Activated naive CD8-positive, alpha-beta T cell treated with anti-CD3 and anti-CD28 coated beads for 36 hours (primary cell): ENCODE measurements around the gene VDAC2. TPM values are rescaled to one million over a fixed set of nuclear protein-coding genes. Genes with fewer than 3 reads are reported as not detected.
"Not testable (repeated sequence)": the region's sequence is repeated elsewhere in the genome, so short reads cannot be mapped to it uniquely, and the experiment has no call there.

ENCODE experiments used
- DNase-seq: peaks from one replicate; pipeline ENCODE4 v3.0.0; 2021
- H3K27ac Mint-ChIP-seq: one replicate; pipeline ENCODE4 v1.8.0; 2022; ENCODE audit warnings: mild to moderate bottlenecking, moderate library complexity, mixed read lengths
- H3K27me3 Mint-ChIP-seq: one replicate; pipeline ENCODE4 v1.8.0; 2022; ENCODE audit warnings: mild to moderate bottlenecking, mixed read lengths
- H3K36me3 Mint-ChIP-seq: one replicate; pipeline ENCODE4 v1.8.0; 2021; ENCODE audit warnings: mild to moderate bottlenecking, mixed read lengths
- H3K4me1 Mint-ChIP-seq: one replicate; pipeline ENCODE4 v1.8.0; 2021; ENCODE audit warnings: mixed read lengths
- H3K4me3 Mint-ChIP-seq: one replicate; pipeline ENCODE4 v1.8.0; 2022; ENCODE audit warnings: mild to moderate bottlenecking, moderate library complexity, mixed read lengths
- H3K9me3 Mint-ChIP-seq: one replicate; pipeline ENCODE4 v1.8.0; 2022; ENCODE audit warnings: mixed read lengths
- total RNA-seq, 2 experiments: library from RNA; stranded (reverse); gene quantifications; one replicate each; pipeline ENCODE4 v1.2.3, GENCODE V29; 2021

Gene VDAC2
- total RNA-seq, 2 experiments from 2014 or later, result 266 to 276 TPM

DNA sequence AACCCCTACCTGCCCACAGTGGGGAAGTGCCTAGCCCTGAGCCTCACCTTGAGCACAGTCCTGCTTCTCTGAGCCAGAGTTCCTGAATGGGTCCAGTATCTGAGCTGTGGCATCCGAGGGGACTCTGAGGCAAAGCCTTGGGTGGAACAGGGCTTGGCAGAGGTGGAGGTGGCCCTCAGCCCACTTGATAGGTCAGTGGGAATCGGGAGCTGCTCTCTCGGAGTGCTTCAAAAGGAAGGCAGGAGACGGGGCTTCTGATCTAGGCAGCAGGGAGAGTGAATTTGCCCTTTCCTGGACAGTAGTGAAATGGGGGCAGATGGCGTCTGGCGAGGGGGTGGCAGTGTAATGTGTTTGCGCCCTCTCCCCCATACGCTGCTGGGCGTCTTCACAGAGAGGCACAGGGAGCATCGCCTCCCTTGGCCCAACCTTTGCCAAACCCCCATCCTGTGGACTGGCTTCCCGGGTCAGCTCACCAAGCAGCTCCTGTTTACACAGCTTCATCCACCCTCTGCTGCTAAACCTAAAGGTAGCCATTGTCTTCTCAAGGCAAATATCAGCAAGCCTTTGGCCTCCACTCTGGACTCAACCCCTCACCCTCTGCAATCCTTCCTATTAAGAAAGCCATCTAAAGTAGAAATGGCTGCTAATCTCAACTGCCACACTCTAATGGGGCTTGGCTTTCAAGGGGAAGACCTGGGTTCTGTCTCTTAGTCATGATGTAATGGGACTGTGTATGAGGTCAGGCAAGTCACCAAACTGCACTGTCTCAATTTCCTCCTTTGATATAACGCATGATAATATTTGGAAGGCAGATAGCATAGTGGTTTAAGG, 21.1 kb upstream of the VDAC2 start:
- DNase-seq, result no peak
- Mint-ChIP-seq H3K4me1 (peaks cover 6% of the 10 kb centered on the region), H3K27ac (no peak overlapping the region), H3K4me3 (no peak overlapping the region), H3K27me3 (no peaks in the 10 kb centered on the region), H3K36me3 (no peaks in the 10 kb centered on the region), H3K9me3 (no peaks in the 10 kb centered on the region)

DNA sequence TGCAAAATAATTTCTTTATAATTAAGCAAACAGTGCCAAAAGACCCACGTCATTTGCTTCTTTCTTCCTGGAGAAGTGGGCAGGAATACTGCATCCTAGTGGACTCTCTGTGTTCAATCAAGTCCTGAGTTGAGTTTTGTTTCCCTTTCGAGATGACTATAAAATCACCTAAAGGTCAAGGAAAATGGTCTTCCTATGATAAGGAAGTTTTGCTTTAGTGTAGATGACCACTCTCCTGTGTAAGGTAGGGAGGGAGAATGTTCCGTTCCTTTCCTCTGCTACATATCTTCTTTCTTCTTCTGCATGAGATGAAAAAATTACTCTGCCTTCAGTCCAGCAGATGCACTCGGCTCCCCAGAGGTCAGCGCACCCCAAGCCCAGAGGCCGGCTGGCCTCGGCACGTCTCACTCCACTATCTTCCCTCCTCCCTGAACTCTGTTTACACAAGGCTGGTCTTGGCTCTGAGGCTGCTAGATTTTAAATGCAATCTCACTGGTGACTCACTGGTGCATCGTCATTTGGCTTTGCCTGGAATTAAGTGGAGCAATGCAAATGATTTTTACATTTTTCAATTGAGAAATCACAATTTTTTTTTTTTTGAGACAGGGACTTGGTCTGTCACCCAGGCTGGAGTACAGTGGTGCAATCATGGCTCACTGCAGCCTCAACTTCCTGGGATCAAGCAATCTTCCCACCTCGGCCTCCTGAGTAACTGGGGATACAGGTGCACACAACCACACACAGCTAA, 18.6 kb upstream of the VDAC2 start:
- no peak for DNase-seq
- Mint-ChIP-seq H3K27ac (peak overlapping the region; percentile 2), H3K9me3 (no peaks in the 10 kb centered on the region), H3K27me3 (no peaks in the 10 kb centered on the region), H3K36me3 (no peaks in the 10 kb centered on the region), H3K4me3 (no peak overlapping the region), H3K4me1 (peaks cover 6% of the 10 kb centered on the region)

DNA sequence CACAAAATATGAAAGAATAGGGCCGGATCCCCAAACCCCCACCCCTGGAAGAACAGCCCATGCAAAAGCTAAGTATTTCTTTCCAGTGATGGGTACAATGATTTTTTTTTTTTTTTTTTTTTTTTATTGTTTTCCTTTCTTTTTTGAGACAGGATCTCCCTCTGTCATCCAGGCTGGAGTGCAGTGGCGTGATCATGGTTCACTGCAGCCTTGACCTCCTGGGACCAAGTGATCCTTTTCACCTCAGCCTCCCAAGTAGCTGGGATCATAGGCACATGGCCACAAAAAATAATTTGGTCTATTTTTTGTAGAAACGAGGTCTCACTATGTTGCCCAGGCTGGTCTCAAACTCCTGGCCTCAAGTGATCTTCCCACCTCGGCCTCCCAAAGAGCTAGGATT, 16.0 kb upstream of the VDAC2 start:
- H3K27ac Mint-ChIP-seq, H3K27me3 Mint-ChIP-seq, H3K4me3 Mint-ChIP-seq: not testable (repeated sequence)

DNA sequence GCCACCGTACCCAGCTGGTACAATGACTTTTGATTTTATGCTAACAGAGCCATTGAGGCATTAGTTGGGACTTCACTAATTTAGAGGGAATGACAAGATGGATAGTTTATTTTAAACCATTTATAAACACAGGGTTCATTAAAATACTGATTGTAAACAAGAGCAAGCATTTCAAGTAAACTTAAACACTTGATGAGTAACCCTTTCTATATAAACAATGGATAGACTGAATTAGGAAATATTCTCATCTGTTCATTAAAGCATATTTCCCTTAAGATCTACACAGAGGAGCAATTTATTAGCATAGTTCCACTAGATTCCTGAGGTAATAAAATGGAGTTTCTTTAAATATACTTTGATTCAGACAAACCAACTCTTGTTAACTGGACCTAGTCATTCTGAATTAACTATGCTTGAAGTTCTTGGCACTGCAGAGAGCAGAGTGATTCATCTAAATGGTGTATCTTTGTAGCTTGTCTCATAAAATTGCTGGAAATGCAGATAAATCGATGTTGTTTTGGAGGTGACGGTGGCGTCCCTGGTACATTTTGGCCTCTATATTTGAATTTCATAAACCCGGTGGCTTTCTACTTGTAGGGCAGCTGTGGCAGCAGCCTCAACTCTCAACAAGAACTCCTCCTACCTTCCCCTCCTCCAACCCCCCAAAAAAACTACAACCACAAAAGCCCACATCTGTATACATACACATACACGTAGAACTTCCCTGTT, 15.4 kb upstream of the VDAC2 start:
- no peak overlapping the region for H3K27ac Mint-ChIP-seq
- no peaks in the 10 kb centered on the region for H3K36me3 Mint-ChIP-seq
- H3K9me3 Mint-ChIP-seq, result no peaks in the 10 kb centered on the region
- no peaks in the 10 kb centered on the region for H3K27me3 Mint-ChIP-seq
- no peaks in the 10 kb centered on the region for H3K4me1 Mint-ChIP-seq
- no peak for DNase-seq
- H3K4me3 Mint-ChIP-seq, result no peak overlapping the region

More for the DNA sequence above, 16.0 kb upstream of the VDAC2 start:
- H3K9me3 Mint-ChIP-seq, DNase-seq, H3K36me3 Mint-ChIP-seq, H3K4me1 Mint-ChIP-seq: not testable (repeated sequence)

DNA sequence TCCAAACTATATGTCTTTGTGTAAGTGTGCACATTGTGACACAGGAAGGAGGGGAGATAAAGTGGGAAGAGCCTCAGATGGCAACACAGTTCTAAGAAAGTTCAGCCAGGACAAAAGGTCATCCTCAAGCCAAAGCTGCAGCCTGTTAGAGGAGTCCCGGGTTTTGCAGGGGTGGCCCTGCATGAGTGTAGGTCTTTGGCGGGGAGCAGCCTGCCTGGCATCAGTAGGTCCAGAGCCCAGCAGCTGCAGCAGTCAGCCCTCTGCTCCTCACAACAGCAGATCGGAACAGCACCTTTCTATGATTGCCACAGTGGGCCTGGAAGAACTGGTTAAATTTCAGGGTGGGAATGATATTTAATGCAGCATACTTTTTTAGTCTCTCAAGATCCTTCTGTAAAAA, 13.5 kb upstream of the VDAC2 start:
- Mint-ChIP-seq H3K27me3 (no peaks in the 10 kb centered on the region), H3K9me3 (no peaks in the 10 kb centered on the region), H3K36me3 (no peaks in the 10 kb centered on the region)

DNA sequence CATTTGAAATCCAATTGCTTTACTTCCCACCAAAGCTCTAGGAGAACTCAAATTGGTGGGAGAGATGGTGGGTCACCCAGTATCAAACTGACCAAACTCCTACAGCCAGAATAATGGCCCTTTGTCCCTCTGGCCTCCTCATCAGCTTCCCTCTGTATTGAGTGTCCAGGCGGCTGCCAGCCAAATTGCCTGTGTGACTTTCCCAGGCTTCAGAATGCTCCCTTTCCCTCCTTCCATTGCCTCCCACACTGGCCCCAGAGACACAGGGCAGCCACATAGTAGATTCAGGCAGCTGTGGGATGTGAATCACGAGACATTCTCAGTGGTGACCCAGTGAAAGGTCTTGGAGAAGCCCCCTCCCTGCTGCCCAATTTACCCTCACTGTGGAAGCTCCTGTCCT, 12.7 kb upstream of the VDAC2 start:
- Mint-ChIP-seq H3K36me3 (peaks cover 1% of the 10 kb centered on the region), H3K9me3 (no peaks in the 10 kb centered on the region), H3K4me1 (no peaks in the 10 kb centered on the region), H3K4me3 (no peak overlapping the region), H3K27me3 (no peaks in the 10 kb centered on the region), H3K27ac (no peak overlapping the region)
- DNase-seq, result no peak

More for the DNA sequence above, 13.5 kb upstream of the VDAC2 start:
- Mint-ChIP-seq H3K4me1 (no peaks in the 10 kb centered on the region), H3K27ac (no peak overlapping the region), H3K4me3 (no peak overlapping the region)
- no peak for DNase-seq

DNA sequence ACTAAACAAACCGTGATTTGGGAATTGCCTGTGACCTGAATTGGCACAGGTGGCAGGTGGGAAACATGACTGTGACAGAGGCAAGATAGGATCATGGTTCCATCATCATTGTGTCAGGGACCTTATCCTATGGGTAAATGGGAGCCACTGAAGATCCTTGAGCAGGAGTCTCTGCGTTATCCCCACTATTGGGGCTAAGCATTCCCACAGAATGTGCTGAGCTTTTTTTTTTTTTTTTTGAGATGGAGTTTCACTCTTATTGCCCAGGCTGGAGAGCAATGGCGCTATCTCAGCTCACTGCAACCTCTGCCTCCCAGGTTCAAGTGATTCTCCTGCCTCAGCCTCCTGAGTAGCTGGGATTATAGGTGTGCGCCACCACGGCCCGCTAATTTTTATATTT, 10.6 kb upstream of the VDAC2 start:
- not testable (repeated sequence) for H3K27ac Mint-ChIP-seq, DNase-seq, H3K9me3 Mint-ChIP-seq, H3K27me3 Mint-ChIP-seq, H3K4me1 Mint-ChIP-seq, H3K4me3 Mint-ChIP-seq, H3K36me3 Mint-ChIP-seq

DNA sequence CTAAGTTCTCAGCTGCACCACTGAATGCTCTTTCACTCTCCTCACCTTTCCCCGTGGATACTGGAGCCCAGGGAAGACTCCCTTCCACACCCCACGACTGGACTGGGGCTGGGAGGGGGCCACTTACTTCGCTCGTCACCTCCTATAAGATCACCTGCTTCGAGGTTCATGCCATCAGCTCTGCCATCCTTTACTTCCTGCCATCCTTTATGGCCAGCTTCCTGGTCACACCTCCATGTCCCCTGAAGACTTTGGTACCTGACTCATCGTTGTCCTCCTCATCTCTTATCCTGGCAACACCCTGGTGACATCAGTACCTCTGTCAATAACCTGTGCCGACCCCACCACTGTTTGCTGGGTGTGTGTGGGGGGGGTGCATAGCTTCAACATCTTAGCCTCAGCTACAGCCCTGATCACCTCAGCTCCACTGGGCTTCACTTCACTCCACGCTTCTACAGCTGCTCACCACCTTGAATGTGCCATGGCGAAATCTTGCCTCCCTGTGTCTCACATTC, 8.7 kb upstream of the VDAC2 start:
- Mint-ChIP-seq H3K27ac (no peak overlapping the region), H3K36me3 (peaks cover 1% of the 10 kb centered on the region), H3K27me3 (no peaks in the 10 kb centered on the region), H3K9me3 (no peaks in the 10 kb centered on the region), H3K4me3 (no peak overlapping the region), H3K4me1 (no peaks in the 10 kb centered on the region)
- DNase-seq, result no peak

DNA sequence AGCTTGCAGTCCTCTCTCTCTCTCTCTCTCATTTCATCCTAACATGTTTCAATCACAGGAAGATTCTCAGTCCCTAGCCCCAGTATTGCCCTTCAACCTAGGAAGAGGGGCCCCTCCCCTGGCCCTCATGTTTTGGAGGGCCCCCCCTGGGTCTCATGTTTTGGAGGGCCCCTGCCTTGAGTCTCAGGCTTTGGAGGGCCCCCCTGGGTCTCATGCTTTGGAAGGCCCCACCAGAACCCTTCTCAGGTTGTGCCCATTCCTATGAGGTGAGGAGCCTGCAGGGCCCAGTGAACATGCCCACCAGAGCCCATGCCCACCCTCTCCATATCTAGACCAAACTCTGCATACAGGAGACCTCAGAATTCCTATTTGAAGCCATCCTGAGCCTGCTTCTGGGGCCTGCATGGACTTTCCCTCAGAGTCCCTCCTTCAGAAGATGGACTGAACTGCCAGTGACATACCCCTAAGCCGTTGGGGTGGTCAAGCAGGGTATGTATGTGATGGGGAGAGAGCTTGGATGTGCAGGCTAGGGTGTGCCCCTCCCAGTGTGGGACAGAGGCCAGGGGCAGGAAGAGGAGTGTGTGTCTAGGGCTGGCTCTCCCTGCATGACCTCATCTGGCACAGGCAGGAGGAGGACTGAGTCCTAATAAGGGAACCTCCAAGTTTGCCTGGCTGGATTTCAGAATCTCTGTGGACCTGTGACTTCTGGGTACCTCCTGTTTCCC, 8.1 kb upstream of the VDAC2 start:
- no peaks in the 10 kb centered on the region for H3K27me3 Mint-ChIP-seq
- DNase-seq, result no peak
- H3K4me1 Mint-ChIP-seq, result no peaks in the 10 kb centered on the region
- no peak overlapping the region for H3K27ac Mint-ChIP-seq
- H3K9me3 Mint-ChIP-seq, result no peaks in the 10 kb centered on the region
- peaks cover 1% of the 10 kb centered on the region for H3K36me3 Mint-ChIP-seq
- no peak overlapping the region for H3K4me3 Mint-ChIP-seq

DNA sequence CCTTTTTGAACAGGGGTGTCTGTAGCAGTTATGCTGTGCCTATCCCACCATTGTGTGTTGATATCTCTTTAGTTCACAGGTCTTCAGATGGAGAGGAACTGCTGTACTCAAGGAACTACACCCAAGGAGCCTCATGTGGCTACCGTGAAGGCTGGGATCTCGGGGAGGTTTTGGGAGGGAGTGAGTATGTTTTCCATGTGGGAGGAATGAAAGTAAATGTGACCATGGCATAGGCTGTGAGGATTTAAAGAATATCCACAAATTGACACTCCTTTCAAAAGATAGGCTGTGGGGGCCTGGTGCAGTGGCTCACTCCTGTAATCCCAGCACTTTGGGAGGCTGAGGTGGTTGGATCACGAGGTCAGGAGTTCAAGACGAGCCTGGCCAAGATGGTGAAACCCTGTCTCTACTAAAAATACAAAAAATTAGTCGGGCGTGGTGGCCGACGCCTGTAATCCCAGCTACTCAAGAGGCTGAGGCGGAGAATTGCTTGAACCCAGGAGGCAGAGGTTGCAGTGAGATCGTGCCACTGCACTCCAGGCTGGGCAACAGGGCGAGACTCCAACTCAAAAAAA, 7.5 kb upstream of the VDAC2 start:
- H3K27me3 Mint-ChIP-seq, H3K27ac Mint-ChIP-seq: not testable (repeated sequence)

DNA sequence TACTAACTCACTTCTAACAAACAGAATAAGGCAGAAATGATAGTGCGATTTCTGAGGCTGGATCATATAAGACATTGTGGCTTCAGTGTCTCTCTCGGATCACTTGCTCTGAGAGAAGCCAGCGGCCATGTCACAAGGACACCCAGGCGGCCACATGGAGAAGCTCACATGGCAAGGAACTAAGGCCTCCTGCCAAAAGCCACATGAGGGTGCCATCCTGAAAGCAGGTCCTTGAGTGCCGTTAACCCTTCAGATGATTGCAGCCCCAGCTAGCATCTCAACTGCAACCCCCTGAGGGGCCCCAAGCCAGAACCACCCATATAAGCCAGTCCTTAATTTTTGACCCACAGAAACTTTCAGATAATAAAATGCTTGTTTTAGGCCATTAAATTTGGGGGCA, 6.9 kb upstream of the VDAC2 start:
- no peak for DNase-seq
- no peak overlapping the region for H3K4me3 Mint-ChIP-seq
- no peaks in the 10 kb centered on the region for H3K9me3 Mint-ChIP-seq
- H3K4me1 Mint-ChIP-seq, result peaks cover 4% of the 10 kb centered on the region
- H3K36me3 Mint-ChIP-seq, result peaks cover 1% of the 10 kb centered on the region
- H3K27me3 Mint-ChIP-seq, result no peaks in the 10 kb centered on the region
- no peak overlapping the region for H3K27ac Mint-ChIP-seq

More for the DNA sequence above, 7.5 kb upstream of the VDAC2 start:
- H3K9me3 Mint-ChIP-seq, H3K4me1 Mint-ChIP-seq, DNase-seq, H3K4me3 Mint-ChIP-seq, H3K36me3 Mint-ChIP-seq: not testable (repeated sequence)

DNA sequence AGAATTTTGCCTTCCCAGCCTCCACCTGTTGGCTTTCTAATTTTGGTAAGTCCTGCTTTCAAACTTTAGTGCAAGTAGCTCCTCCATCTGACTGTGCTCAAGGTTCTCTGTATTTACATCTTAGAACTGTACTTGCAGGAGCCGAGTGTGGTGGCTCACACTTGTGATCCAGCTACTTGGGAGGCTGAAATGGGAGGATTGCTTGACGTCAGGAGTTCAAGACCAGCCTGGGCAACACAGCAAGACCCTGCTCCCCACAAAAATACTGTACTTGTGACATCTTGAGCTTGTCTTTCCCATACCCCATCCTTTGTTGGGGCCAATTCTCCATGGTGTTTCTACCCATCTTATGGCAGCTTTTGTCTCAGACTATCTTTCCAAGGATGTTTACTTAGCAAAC, 4.7 kb upstream of the VDAC2 start:
- no peak overlapping the region for H3K27ac Mint-ChIP-seq
- no peak overlapping the region for H3K4me3 Mint-ChIP-seq
- no peak for DNase-seq
- no peaks in the 10 kb centered on the region for H3K27me3 Mint-ChIP-seq
- H3K36me3 Mint-ChIP-seq, result peaks cover 1% of the 10 kb centered on the region
- no peaks in the 10 kb centered on the region for H3K9me3 Mint-ChIP-seq
- H3K4me1 Mint-ChIP-seq, result peaks cover 9% of the 10 kb centered on the region

DNA sequence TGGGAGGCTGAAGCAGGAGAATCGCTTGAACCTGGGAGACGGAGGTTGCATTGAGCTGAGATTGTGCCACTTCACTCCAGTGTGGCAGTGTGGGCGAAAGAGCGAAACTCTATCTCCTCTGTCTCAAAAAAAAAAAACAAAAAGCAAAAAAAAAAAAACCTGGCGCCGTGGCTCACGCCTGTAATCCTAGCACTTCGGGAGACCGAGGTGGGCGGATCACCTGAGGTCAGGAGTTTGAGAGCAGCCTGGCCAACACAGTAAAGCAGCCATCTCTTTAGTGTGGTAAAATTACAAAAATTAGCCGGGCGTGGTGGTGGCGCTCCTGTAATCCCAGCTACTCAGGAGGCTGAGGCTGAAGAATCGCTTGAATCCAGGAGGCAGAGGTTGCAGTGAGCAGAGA, 4.0 kb upstream of the VDAC2 start:
- H3K27me3 Mint-ChIP-seq, result not testable (repeated sequence)

DNA sequence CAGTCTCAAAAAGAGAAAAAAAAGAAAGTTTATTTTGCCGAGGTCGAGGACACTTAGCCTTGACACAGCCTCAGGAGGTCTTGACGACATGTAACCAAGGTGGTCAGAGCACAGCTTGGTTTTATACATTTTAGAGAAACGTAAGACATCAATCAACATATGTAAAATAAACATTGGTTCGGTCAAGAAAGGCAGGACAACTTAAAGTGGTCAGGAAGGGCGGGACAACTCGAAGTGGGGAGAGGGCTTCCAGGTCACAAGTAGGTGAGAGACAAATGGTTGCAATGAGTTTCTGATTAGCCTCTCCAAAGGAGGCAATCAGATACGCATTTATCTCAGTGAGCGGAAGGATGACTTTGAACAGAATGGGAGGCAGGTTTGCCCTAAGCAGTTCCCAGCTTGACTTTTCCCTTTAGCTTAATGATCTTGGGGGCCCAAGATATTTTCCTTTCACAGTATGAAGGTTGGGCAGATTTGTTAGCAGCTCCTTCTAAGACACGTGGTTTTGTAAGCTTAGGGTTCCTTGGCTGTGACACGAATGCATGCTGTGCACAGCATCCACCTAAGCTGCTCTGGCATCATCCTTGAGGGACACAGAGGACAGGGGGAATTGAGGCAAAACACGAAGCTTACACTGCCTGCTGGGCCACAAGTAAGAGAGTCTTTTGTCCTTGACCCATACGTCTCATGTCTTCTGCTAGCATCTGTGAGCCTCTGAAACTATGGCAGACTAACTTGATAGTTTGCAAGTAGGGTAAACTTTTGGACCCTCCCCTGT, 3.3 kb upstream of the VDAC2 start:
- no peak overlapping the region for H3K27ac Mint-ChIP-seq
- H3K36me3 Mint-ChIP-seq, result peaks cover 15% of the 10 kb centered on the region
- H3K4me1 Mint-ChIP-seq, result peaks cover 18% of the 10 kb centered on the region
- H3K9me3 Mint-ChIP-seq, result no peaks in the 10 kb centered on the region
- H3K27me3 Mint-ChIP-seq, result no peaks in the 10 kb centered on the region
- DNase-seq, result no peak
- H3K4me3 Mint-ChIP-seq, result no peak overlapping the region

More for the DNA sequence above, 4.0 kb upstream of the VDAC2 start:
- H3K36me3 Mint-ChIP-seq, H3K9me3 Mint-ChIP-seq, DNase-seq, H3K27ac Mint-ChIP-seq, H3K4me3 Mint-ChIP-seq: not testable (repeated sequence)
- peaks cover 12% of the 10 kb centered on the region for H3K4me1 Mint-ChIP-seq
